GM23338 (cell line): Measurements from ENCODE around the gene CNTNAP2.

Experiments
- CREB1 ChIP-seq: fragments of 250-450 bp; sonication (Bioruptor Pico); IDR thresholded peaks from 2 replicates; pipeline ENCODE4 v1.5.0; 2020; ENCODE audit warnings: low read depth, mild to moderate bottlenecking, moderate library complexity
- CTCF ChIP-seq, 2 experiments: fragments of 200-600 bp in 1 of 2; sonication (generic) in 1 of 2; conservative IDR thresholded peaks; 2 replicates each; pipeline versions ENCODE4 v1.5.1 to v1.6.1; 2016 to 2017; ENCODE audit warnings: antibody characterized with exemption in 2 of 2, low read depth in 2 of 2, mild to moderate bottlenecking in 2 of 2, moderate library complexity in 1 of 2
- EZH2 ChIP-seq: fragments of 200-600 bp; sonication (generic); IDR thresholded peaks from one replicate; pipeline ENCODE4 v1.8.0; 2017; ENCODE audit warnings: antibody characterized with exemption, mild to moderate bottlenecking, low read depth; ENCODE audit not compliant: unreplicated experiment
- EZH2phosphoT487 ChIP-seq: fragments of 200-600 bp; sonication (generic); IDR thresholded peaks from one replicate; pipeline ENCODE4 v1.8.1; 2018; ENCODE audit warnings: antibody characterized with exemption; ENCODE audit not compliant: unreplicated experiment
- JUNB ChIP-seq: IDR thresholded peaks from one replicate; pipeline ENCODE4 v1.6.1; 2016; ENCODE audit warnings: antibody characterized with exemption; ENCODE audit not compliant: unreplicated experiment
- POLR2AphosphoS5 ChIP-seq: IDR thresholded peaks from 2 replicates; pipeline ENCODE4 v1.6.1; 2016; ENCODE audit warnings: antibody characterized with exemption, low read depth

- no peak for TF ChIP-seq POLR2AphosphoS5
- no peak for TF ChIP-seq CTCF (conservative IDR thresholded peaks at IDR 0.05; ENCODE audit: low read depth in 2 of 2)
- no peak for TF ChIP-seq CREB1 (CRISPR knock-in tag)
- TF ChIP-seq EZH2 = no peak
- no peak for TF ChIP-seq EZH2phosphoT487
- TF ChIP-seq JUNB = no peak
Observed at GRCh38 chr7:147207988-147208387, 1091.4 kb downstream of the CNTNAP2 start.
